Glutamatergic neuron (in vitro differentiated cells): ENCODE results near the gene BIK. TPM values are rescaled to one million over a fixed set of nuclear protein-coding genes. Genes with fewer than 3 reads are reported as not detected.

Source experiments
- DNase-seq: peaks from one replicate; pipeline ENCODE4 v3.0.0; 2022
- H3K27ac Mint-ChIP-seq: one replicate; pipeline ENCODE4 v1.8.0; 2020; ENCODE audit warnings: mild to moderate bottlenecking, mixed read lengths, inconsistent platforms; ENCODE audit not compliant: unreplicated experiment
- H3K27me3 Mint-ChIP-seq: one replicate; pipeline ENCODE4 v1.8.0; 2020; ENCODE audit warnings: mild to moderate bottlenecking, moderate library complexity, mixed read lengths, inconsistent platforms; ENCODE audit not compliant: unreplicated experiment
- H3K36me3 Mint-ChIP-seq: one replicate; pipeline ENCODE4 v1.8.0; 2020; ENCODE audit warnings: mild to moderate bottlenecking, mixed read lengths, inconsistent platforms; ENCODE audit not compliant: unreplicated experiment
- H3K4me1 Mint-ChIP-seq: one replicate; pipeline ENCODE4 v1.8.0; 2020; ENCODE audit warnings: mild to moderate bottlenecking, low read depth, mixed read lengths, inconsistent platforms; ENCODE audit not compliant: unreplicated experiment
- H3K4me3 Mint-ChIP-seq: one replicate; pipeline ENCODE4 v1.8.0; 2020; ENCODE audit warnings: mild to moderate bottlenecking, mixed read lengths, inconsistent platforms; ENCODE audit not compliant: unreplicated experiment
- H3K9me3 Mint-ChIP-seq: one replicate; pipeline ENCODE4 v1.8.0; 2020; ENCODE audit warnings: mild to moderate bottlenecking, moderate library complexity, mixed read lengths, inconsistent platforms; ENCODE audit not compliant: unreplicated experiment
- total RNA-seq: library from RNA; stranded (reverse); fragmentation: NEBNext Ultra II Directional; extraction: Animal tissue kit (Norgen Biotek cat#: 25700); gene quantifications from one replicate; pipeline ENCODE4 v1.2.1, GENCODE V29; 2021; ENCODE audit not compliant: unreplicated experiment
- TF ChIP-seq, protein P1 (sequence below): fragments of 200-600 bp; sonication (generic); IDR thresholded peaks from one replicate; pipeline ENCODE4 v1.5.0; 2021; ENCODE audit not compliant: partially characterized antibody, unreplicated experiment

Gene BIK
- total RNA-seq, 1 donor from 2014 or later = 17.3 TPM

DNA sequence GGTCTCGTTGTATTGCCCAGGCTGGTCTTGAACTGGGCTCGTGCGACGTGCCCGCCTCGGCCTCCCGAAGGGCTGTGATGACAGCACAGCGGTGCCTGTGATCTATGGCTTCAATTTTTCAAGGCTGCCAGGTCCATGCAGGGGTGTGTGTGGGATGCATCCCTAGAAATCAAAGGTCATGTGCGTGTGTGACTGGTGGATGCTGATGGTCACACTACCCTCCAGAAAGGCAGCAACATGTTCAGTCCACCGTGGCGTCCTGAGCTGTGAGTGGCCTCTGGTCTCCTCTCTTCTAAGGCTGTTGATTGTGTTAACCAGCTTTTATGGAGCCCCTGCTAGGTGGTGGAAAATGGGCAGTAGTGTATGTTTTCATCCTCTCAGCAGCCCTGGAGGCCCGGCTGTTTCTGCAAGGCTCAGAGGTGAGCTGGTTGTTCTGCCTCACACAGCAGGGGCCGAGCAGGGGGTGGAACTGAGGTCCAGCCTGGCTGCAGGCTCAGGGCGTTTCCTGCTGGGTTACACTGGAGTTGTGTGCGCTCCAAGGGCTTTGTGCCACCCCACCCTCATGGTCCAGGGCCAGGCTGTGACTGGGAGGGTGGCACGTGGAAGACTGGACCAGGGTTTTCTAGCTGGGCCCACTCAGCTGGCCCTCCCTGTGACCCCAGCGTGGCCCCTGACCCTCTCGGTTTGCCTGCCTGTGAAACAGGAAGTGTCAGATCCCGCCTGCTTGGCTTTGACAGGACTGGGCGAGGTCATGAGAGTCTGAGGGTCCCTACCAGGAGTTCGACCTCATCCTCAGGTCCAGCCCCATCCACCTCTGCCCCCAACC is 7.7 kb downstream of the BIK start:
- H3K36me3 Mint-ChIP-seq = no peaks in the 10 kb centered on the region
- peaks cover 15% of the 10 kb centered on the region for H3K27me3 Mint-ChIP-seq
- peaks cover 18% of the 10 kb centered on the region for H3K4me1 Mint-ChIP-seq
- TF ChIP-seq, protein P1, sequence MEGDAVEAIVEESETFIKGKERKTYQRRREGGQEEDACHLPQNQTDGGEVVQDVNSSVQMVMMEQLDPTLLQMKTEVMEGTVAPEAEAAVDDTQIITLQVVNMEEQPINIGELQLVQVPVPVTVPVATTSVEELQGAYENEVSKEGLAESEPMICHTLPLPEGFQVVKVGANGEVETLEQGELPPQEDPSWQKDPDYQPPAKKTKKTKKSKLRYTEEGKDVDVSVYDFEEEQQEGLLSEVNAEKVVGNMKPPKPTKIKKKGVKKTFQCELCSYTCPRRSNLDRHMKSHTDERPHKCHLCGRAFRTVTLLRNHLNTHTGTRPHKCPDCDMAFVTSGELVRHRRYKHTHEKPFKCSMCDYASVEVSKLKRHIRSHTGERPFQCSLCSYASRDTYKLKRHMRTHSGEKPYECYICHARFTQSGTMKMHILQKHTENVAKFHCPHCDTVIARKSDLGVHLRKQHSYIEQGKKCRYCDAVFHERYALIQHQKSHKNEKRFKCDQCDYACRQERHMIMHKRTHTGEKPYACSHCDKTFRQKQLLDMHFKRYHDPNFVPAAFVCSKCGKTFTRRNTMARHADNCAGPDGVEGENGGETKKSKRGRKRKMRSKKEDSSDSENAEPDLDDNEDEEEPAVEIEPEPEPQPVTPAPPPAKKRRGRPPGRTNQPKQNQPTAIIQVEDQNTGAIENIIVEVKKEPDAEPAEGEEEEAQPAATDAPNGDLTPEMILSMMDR = no peak
- no peak overlapping the region for H3K27ac Mint-ChIP-seq
- H3K4me3 Mint-ChIP-seq = no peak overlapping the region
- no peak for DNase-seq
- peaks cover 12% of the 10 kb centered on the region for H3K9me3 Mint-ChIP-seq

GRCh38 chr22:43118953-43119458 is 8.5 kb downstream of the BIK start:
- Mint-ChIP-seq H3K27me3 (peaks cover 7% of the 10 kb centered on the region), H3K27ac (no peak overlapping the region), H3K9me3 (peaks cover 4% of the 10 kb centered on the region), H3K4me1 (peaks cover 11% of the 10 kb centered on the region), H3K4me3 (no peak overlapping the region), H3K36me3 (no peaks in the 10 kb centered on the region)
- DNase-seq = no peak
- TF ChIP-seq, protein P1 = no peak

GRCh38 chr22:43126501-43127165 is 16.1 kb downstream of the BIK start:
- TF ChIP-seq, protein P1 = no peak
- Mint-ChIP-seq H3K27ac (no peak overlapping the region), H3K4me3 (no peak overlapping the region), H3K9me3 (peaks cover 4% of the 10 kb centered on the region), H3K4me1 (peaks cover 9% of the 10 kb centered on the region), H3K27me3 (peaks cover 6% of the 10 kb centered on the region), H3K36me3 (no peaks in the 10 kb centered on the region)
- DNase-seq = no peak

GRCh38 chr22:43127166-43127908 is 16.8 kb downstream of the BIK start:
- DNase-seq = no peak
- peaks cover 6% of the 10 kb centered on the region for H3K27me3 Mint-ChIP-seq
- TF ChIP-seq, protein P1 = no peak
- H3K4me1 Mint-ChIP-seq = peaks cover 9% of the 10 kb centered on the region
- H3K9me3 Mint-ChIP-seq = peaks cover 4% of the 10 kb centered on the region
- H3K4me3 Mint-ChIP-seq = no peak overlapping the region
- no peak overlapping the region for H3K27ac Mint-ChIP-seq
- H3K36me3 Mint-ChIP-seq = no peaks in the 10 kb centered on the region
